HL-60 (cell line): Measurements from ENCODE around the gene SWI5.

Source experiments
- CTCF ChIP-seq: IDR thresholded peaks from one replicate; pipeline ENCODE4 v1.5.1; 2011; ENCODE audit warnings: low read length, control low read depth, inconsistent platforms; ENCODE audit not compliant: insufficient read depth
- GABPA ChIP-seq: IDR thresholded peaks from 2 replicates; pipeline ENCODE4 v1.6.1; 2012; ENCODE audit warnings: low read depth
- POLR2AphosphoS5 ChIP-seq: IDR thresholded peaks from 2 replicates; pipeline ENCODE4 v1.6.1; 2012; ENCODE audit warnings: low read depth
- TF ChIP-seq, protein P1 (sequence below): IDR thresholded peaks from 2 replicates; pipeline ENCODE4 v1.6.1; 2012; ENCODE audit warnings: low read depth; ENCODE audit not compliant: insufficient replicate concordance

DNA sequence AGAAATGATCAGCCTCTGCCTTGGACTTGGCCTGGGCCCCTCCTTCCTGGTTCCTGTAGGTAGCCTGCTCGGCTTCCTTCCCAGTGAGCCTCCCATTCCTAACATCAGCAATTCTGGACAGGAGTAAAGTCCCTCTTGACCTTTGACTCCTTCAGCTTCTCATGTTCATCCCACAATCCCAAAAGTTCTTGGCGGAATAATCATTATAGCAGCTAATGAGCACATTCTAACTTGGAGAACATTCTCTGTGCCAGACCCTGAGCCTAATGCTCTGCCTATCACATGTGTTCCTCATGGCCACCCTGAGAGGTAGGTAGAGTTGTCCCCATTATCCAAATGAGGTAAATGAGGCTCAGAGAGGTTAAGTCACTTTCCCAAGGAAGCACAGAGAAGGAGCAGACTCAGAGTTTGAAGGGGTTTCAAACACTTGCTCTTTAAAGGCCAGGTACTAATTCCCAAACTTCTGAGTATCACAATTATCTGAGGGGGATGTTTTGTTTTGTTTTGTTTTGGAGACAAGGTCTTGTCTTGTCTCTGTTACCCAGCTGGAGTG, 21.2 kb downstream of the SWI5 start:
- TF ChIP-seq CTCF (no peak), GABPA (no peak), POLR2AphosphoS5 (no peak)
- TF ChIP-seq, protein P1, sequence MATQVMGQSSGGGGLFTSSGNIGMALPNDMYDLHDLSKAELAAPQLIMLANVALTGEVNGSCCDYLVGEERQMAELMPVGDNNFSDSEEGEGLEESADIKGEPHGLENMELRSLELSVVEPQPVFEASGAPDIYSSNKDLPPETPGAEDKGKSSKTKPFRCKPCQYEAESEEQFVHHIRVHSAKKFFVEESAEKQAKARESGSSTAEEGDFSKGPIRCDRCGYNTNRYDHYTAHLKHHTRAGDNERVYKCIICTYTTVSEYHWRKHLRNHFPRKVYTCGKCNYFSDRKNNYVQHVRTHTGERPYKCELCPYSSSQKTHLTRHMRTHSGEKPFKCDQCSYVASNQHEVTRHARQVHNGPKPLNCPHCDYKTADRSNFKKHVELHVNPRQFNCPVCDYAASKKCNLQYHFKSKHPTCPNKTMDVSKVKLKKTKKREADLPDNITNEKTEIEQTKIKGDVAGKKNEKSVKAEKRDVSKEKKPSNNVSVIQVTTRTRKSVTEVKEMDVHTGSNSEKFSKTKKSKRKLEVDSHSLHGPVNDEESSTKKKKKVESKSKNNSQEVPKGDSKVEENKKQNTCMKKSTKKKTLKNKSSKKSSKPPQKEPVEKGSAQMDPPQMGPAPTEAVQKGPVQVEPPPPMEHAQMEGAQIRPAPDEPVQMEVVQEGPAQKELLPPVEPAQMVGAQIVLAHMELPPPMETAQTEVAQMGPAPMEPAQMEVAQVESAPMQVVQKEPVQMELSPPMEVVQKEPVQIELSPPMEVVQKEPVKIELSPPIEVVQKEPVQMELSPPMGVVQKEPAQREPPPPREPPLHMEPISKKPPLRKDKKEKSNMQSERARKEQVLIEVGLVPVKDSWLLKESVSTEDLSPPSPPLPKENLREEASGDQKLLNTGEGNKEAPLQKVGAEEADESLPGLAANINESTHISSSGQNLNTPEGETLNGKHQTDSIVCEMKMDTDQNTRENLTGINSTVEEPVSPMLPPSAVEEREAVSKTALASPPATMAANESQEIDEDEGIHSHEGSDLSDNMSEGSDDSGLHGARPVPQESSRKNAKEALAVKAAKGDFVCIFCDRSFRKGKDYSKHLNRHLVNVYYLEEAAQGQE, result no peak
